HEK293T (cell line): Measurements from ENCODE around the gene LCN12.

Experiments
- ARNT ChIP-seq: fragments of 450-650 bp; IDR thresholded peaks from 2 replicates; pipeline ENCODE4 v1.6.1; 2017; ENCODE audit warnings: mild to moderate bottlenecking
- BHLHE40 ChIP-seq: fragments of 450-650 bp; IDR thresholded peaks from 2 replicates; pipeline ENCODE4 v1.6.1; 2016; ENCODE audit warnings: mild to moderate bottlenecking, moderate library complexity, borderline replicate concordance
- ELF4 ChIP-seq: fragments of 450-650 bp; IDR thresholded peaks from 2 replicates; pipeline ENCODE4 v1.6.1; 2017; ENCODE audit warnings: antibody characterized with exemption
- FOXA1 ChIP-seq: fragments of 450-650 bp; IDR thresholded peaks from 2 replicates; pipeline ENCODE4 v1.6.1; 2016; ENCODE audit warnings: mild to moderate bottlenecking
- FOXM1 ChIP-seq: fragments of 450-650 bp; IDR thresholded peaks from 2 replicates; pipeline ENCODE4 v1.6.1; 2017; ENCODE audit warnings: mild to moderate bottlenecking, borderline replicate concordance
- HDGF ChIP-seq: fragments of 450-650 bp; IDR thresholded peaks from 2 replicates; pipeline ENCODE4 v1.6.1; 2017; ENCODE audit warnings: antibody characterized with exemption, borderline replicate concordance
- LEF1 ChIP-seq: fragments of 450-650 bp; IDR thresholded peaks from 2 replicates; pipeline ENCODE4 v1.6.1; 2017; ENCODE audit warnings: mild to moderate bottlenecking, borderline replicate concordance
- PKNOX1 ChIP-seq: fragments of 450-650 bp; IDR thresholded peaks from 2 replicates; pipeline ENCODE4 v1.6.1; 2016
- SP1 ChIP-seq: fragments of 450-650 bp; IDR thresholded peaks from 2 replicates; pipeline ENCODE4 v1.6.1; 2017
- SUZ12 ChIP-seq: fragments of 450-650 bp; IDR thresholded peaks from 2 replicates; pipeline ENCODE4 v1.6.1; 2016; ENCODE audit warnings: mild to moderate bottlenecking
- TARDBP ChIP-seq: fragments of 450-650 bp; IDR thresholded peaks from 2 replicates; pipeline ENCODE4 v1.6.1; 2016
- ZNF384 ChIP-seq: fragments of 450-650 bp; IDR thresholded peaks from 2 replicates; pipeline ENCODE4 v1.6.1; 2016

- TF ChIP-seq FOXA1 (no peak), SP1 (no peak), HDGF (no peak), ZNF384 (no peak), ELF4 (no peak), LEF1 (no peak), TARDBP (no peak), ARNT (no peak), SUZ12 (no peak), FOXM1 (no peak), PKNOX1 (no peak), BHLHE40 (no peak)
These were observed 8.3 kb downstream of the LCN12 start for GRCh38 chr9:136960212-136960937.
